Measurements from ENCODE around the gene RPL37A.

RPL37A gene

DNA sequence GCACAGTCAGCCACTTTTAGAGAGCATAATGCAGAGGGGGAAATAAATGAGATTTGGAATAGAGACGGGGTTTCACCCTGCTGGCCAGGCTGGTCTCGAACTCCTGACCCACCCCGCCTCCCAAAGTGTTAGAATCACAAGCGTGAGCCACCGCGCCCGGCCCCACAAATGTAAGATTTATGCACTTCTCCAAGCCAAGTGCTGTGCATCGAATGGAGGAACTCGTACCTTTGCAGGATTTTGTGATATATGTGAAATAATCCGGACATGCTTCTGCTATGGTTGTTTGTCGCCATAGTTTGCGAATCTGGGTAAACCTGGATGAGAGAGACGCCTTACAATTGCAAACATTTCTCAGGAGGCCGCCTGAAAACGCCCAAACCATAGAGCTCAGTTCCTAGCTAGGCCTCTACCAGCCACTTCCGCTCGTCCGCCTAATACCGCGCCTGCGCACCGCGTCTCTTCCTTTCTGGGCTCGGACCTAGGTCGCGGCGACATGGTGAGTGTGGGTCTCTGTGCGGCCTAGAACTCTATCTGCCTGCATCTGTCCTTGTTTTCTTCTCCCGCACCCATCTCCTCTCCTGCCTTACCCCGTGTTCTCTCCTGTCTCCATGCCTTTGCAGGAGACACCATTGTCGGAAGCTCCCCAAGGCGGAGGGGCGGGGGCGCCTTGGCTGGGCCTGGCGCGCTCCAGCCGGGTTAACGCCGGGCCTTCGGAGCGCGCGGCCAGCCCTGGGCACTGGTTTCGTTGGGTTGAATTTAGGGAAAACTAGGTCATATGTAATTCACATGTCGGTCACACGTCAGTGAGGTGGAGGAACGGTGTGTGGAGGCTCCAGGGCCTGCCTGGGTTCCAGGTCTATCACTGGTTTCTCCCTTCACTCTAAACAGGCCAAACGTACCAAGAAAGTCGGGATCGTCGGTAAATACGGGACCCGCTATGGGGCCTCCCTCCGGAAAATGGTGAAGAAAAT is at the start of gene RPL37A:
Gene RPL37A (plus strand): TSS at position 466 of the 974 bp plus-strand sequence. CDS start 31 bp downstream, at position 497.
- no peak for TF ChIP-seq ZNF274 (IDR thresholded peaks at IDR 0.05; ENCODE audit: low read depth, low read length)
- H3K4me3 ChIP-seq (ENCODE audit: low read length) = peak within 1 kb of the TSS; percentile 99

DNA sequence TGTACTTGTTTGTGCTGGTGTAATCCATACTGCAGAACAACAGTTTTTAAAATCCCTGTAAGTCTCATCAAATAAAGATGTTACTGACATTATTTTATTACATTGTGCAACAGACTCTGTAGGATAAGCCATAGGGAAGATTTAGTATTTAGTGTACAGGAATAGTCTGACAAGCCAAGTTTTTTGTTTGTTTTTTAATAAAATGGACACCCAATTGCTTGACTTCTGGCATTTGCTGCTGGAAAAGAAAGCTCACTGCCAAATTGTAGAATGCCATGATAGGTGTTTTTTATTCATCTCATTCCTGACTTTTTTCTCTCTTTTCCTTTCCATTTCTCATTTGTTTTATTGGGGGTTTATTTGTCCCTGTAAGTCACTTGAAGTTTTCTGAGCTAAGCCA is 48.3 kb upstream of the RPL37A start:
- TF ChIP-seq ZNF274 (IDR thresholded peaks at IDR 0.05; ENCODE audit: low read depth, low read length) = no peak
- H3K4me3 ChIP-seq (ENCODE audit: low read length) = no peak overlapping the region

DNA sequence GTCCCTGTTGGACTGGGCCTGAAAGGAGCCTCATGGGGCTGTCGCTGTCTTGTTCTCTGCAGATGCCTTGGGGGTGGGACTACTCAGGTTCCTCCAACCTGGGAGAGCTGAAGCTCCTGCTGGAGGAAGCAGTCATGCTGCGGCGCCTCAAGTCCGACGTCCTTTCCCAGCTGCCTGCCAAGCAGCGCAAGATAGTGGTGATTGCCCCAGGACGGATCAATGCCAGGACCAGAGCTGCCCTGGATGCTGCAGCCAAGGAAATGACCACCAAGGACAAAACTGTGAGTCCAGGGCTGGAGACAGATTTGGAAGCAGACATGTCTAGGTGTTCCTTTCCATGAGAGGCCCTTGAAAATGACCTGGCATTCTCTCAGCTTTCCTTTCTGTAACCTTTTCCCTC is 47.9 kb upstream of the RPL37A start:
- H3K4me3 ChIP-seq (ENCODE audit: low read length) = no peak overlapping the region
- TF ChIP-seq ZNF274 (IDR thresholded peaks at IDR 0.05; ENCODE audit: low read depth, low read length) = no peak

DNA sequence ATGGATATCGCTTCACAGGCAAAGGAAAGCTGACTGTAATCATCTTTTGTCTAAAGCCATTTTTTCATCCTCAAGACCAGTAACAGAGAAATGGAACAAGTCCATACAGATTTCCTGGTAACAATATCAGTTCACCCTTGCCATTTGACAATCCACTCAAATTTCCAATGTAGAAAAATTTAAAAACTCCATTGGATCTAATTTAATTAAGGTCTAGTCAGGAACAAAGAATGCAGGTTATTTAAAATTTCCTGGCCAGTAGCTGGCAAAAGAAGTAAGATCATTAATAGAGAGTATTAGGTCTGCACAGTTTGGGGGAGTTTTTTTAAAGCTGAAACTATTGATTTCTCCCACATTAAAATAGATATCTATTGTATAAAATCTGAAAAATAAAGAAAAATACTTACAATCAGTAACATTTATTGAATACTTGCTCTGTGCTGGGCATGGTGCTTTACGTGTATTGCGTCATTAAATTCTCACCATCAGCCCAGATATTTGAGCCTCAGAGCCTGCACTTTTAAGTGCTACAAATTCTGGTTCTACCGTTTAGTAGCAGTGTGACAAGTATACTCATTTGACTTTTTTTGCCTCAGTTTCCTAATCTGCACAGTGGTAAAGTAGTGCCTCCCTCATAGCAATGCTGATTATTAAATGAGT is 44.6 kb upstream of the RPL37A start:
- H3K4me3 ChIP-seq (ENCODE audit: low read length) = no peak overlapping the region
- TF ChIP-seq ZNF274 (IDR thresholded peaks at IDR 0.05; ENCODE audit: low read depth, low read length) = no peak

DNA sequence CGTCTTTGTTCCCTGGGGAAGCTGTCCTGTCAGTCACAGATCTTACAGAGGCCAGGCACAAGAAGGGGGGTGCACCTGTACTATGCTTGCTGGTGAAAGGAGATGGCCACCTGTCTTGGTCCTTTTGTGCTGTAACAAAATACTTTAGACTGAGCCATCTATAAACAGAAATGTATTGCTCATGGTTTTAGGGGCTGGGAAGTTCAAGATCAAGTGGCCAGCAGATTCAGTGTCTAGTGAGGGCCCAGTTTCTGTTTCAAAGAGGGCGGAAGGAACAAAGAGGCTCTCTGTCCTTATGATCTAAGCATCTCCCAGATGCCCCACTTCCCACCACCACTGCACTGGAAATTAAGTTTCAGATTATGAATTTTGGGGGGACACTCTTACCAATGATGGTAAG is 35.5 kb upstream of the RPL37A start:
- no peak overlapping the region for H3K4me3 ChIP-seq (ENCODE audit: low read length)
- TF ChIP-seq ZNF274 (IDR thresholded peaks at IDR 0.05; ENCODE audit: low read depth, low read length) = no peak

DNA sequence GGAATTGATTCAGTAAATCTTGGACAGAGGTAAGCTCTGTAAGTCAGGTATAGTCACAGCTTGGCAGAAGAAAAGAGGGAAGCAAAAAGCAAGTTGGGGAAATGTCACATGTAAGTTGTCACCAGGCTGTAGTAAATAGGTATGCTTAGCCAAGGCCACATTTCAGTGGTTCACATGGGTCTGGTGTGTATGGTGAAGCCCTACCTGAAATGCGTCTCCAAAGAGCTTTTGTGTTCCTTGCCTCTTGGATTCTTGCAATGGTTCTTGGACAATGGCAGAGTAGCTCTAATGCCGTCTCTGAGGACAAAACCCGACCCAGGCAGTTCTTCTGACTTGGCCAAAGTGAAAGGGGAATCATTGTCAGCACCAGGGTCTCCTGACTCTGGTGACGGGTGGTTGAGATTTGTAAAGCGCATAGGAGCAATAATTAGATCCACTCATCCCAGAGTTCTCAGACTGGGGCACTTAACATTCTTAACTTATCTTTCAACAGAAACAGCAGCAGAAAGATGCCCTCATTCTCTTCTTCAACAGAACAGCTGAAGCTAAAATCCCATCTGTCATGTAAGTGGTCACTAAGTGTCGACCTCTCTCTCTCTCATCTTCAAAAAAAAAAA is 34.4 kb upstream of the RPL37A start:
- TF ChIP-seq ZNF274 (IDR thresholded peaks at IDR 0.05; ENCODE audit: low read depth, low read length) = no peak
- H3K4me3 ChIP-seq (ENCODE audit: low read length) = no peak overlapping the region

DNA sequence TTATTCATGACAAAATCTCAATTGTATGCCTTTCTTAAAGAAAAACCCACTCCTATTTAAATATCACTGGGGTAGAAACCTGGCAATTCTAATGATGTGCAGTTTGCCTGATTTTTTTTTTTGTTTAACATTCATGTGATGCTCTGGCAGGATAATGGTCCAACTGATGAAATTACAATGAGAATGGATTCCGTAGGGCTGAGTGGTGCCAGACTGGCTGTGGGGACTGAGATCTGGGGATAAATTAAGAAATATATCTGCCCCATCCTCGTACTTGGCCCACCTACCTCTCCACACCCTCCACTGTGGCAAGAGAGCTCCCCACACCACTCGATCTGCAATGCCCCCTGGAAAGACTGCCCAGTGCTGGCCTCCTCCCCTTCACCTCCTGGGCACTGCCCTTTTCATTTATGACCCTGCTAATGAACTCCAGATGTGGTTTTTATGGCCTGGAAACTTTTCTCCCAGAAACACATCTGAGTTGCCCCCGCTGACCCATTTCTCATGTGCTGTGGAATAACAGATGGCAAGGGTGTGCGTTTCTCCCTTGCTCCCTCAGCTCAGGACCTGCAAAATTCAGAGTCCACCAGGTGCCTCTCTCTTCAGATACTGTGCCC is 33.0 kb upstream of the RPL37A start:
- no peak overlapping the region for H3K4me3 ChIP-seq (ENCODE audit: low read length)
- no peak for TF ChIP-seq ZNF274 (IDR thresholded peaks at IDR 0.05; ENCODE audit: low read depth, low read length)

DNA sequence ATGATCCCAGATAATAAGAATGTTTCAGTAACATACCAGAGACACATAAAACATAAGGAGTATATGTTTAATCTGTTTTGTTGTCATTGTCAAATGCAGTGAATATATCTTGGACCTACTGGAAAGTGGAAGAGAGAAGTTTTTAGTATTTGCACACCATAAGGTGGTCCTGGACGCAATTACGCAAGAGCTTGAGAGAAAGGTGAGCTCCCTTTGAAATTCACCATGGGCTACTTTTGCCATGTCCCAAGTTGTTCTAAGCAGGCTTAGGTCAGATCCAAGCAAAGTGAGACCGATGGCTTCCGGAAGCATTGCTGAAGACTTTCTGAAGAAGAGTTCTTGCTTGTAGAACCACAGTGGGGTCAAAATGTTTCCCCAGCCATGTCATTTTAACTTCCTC is 30.8 kb upstream of the RPL37A start:
- no peak for TF ChIP-seq ZNF274 (IDR thresholded peaks at IDR 0.05; ENCODE audit: low read depth, low read length)
- H3K4me3 ChIP-seq (ENCODE audit: low read length) = no peak overlapping the region

DNA sequence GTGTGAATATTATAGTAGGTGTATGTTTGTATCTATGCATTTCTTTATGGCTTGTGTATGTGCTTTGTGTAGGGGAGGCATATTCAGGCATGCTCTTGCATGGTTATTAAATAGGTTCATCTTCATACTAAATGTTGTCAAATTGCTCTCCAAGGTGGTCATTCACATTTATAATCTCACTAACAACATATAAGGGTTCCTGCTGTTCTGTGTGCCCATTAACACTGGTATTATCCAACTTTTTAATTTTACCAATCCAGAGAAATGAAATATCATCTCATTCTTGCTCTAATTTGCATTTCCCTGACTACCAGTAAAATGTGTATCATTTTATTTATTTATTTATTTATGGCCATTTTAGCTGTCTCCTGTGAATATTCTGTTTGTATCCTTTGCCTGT is 29.0 kb upstream of the RPL37A start:
- H3K4me3 ChIP-seq (ENCODE audit: low read length) = no peak overlapping the region
- no peak for TF ChIP-seq ZNF274 (IDR thresholded peaks at IDR 0.05; ENCODE audit: low read depth, low read length)

DNA sequence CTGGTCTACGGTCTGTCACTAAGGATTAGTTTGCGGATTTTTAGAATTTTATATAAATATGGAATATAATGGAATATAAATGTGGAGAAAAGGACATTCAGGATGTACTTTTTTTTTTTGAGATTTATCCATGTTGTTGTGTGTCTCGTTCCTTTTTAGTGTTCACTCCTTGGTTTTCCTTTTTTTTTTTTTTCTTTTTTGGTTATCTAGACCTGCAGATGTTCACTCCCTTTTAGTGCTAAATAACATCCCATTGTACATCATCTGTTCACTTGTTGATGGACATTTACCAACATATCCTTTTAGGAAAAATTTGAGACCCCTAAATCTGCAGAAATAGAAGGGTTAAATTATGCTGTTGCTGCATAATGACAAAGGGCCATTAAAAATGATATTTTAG is 25.5 kb upstream of the RPL37A start:
- no peak overlapping the region for H3K4me3 ChIP-seq (ENCODE audit: low read length)
- no peak for TF ChIP-seq ZNF274 (IDR thresholded peaks at IDR 0.05; ENCODE audit: low read depth, low read length)

DNA sequence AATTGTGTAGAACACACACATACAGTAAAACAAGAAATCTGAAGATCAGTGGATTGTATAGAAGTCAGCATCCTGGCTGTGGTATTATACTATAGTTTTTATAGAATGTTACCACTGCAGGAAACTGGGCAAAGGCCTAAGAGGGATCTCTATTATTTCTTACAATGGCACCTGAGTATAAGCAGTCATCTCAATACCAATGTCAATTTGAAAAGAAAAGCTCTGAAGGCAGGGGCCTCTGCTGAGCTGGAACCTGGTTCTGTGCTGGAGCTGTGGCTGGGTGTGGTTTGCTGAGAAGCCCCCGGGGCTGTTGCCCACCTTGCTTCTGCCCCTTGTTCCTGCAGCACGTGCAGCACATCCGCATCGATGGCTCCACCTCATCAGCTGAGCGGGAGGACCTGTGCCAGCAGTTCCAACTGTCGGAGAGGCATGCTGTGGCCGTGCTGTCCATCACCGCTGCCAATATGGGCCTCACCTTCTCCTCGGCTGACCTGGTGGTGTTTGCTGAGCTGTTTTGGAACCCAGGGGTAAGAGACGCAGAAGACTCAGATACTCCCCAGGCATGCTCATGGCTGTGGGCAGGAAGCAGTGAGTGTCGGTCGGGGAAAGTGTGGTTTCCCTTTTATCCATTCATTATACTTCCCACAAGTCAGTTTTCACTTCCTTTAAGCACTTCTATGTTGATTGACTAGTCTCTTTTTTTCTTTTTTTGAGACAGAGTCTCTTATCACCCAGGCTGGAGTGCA is 23.5 kb upstream of the RPL37A start:
- no peak overlapping the region for H3K4me3 ChIP-seq (ENCODE audit: low read length)
- TF ChIP-seq ZNF274 (IDR thresholded peaks at IDR 0.05; ENCODE audit: low read depth, low read length) = no peak

DNA sequence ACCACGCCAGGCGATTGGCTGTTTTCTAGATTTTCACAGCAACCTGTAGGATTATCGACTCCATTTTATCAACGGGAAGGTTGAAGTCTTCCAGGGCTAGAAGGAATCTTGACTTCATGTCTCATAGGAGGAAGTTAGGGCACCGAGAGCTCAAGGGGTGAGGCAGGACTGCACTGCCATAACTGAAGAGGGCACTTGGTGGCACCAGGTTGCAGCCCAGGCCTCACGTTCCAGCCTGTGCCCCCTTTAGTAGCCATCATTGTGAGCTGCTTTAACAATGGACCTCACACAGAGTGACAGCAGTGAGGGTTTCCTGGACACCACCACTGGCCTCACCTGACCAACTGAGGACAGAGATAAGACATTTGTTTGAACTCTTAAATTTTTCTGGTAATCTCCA is 22.9 kb upstream of the RPL37A start:
- no peak overlapping the region for H3K4me3 ChIP-seq (ENCODE audit: low read length)
- TF ChIP-seq ZNF274 (IDR thresholded peaks at IDR 0.05; ENCODE audit: low read depth, low read length) = no peak

DNA sequence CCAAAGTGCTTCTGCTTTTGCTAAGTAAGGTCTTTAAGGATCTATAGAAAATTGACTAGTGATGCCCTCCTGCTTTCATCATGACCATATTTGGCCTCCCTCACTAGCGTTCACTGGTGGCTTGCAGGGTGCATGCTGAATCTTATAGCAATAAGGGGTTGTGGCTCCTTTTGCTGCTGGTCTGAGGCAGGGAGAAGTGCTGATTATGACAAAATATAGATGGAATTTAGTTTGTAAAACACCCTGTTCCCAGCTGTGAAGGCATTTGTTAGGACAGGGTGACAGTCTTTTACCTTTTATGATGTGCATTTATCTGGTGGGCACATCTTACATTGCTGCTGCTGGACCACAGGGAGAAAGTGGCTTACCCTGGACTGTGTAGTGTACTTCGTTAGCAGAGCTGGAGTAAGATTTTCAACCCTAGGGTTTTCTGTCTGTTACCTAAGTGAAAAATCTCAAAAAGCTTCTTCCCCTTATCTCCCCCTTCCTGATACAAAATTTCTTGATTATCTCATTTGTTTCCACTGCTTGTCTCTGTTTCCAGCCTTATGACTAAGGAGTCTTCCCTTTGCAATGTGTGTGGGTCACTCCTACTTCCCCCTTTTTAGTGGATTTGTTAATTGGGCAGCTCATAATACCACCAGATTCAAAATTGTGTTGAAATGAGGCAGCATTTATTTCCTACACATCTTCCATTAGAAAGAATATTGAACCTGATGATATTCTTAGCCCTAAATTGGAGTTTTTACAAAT is 21.2 kb upstream of the RPL37A start:
- H3K4me3 ChIP-seq (ENCODE audit: low read length) = no peak overlapping the region
- TF ChIP-seq ZNF274 (IDR thresholded peaks at IDR 0.05; ENCODE audit: low read depth, low read length) = no peak
